ENCODE data around the gene CSRNP2.
"Not testable (repeated sequence)": the region's sequence is repeated elsewhere in the genome, so short reads cannot be mapped to it uniquely, and the experiment has no call there.

The CSRNP2 gene

GRCh38 chr12:51025836-51026638, 57.4 kb downstream of the CSRNP2 start, which contains the start of gene SLC11A2:
SLC11A2 (minus strand) TSS chr12:51026384; CDS start chr12:51010728, 15,656 bp downstream.
- peak; percentile 74 for DNase-seq

DNA sequence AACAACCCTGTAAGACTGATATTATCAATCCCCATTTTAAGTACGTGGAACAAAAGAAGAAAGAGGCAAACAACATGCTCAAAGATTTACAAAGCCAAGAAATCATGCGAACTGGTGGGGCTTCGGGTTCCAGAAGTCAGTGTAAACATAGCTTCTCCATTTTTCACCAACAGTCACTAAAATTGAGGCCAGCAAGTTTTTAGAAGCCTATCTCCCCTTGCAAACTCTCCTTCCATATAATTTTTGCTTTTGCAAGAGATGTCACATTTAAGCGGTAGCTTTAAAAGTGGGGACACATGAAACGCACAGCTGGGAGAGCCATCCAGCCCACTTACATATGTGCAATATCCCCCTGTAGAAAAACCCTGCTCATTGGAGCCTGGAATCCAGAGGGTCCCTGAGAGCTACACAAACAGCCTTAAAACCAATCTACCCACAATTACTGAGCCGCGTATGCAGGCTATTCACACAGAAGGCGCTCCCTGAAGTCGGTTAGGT, 58.0 kb downstream of the CSRNP2 start:
- DNase-seq: no peak

DNA sequence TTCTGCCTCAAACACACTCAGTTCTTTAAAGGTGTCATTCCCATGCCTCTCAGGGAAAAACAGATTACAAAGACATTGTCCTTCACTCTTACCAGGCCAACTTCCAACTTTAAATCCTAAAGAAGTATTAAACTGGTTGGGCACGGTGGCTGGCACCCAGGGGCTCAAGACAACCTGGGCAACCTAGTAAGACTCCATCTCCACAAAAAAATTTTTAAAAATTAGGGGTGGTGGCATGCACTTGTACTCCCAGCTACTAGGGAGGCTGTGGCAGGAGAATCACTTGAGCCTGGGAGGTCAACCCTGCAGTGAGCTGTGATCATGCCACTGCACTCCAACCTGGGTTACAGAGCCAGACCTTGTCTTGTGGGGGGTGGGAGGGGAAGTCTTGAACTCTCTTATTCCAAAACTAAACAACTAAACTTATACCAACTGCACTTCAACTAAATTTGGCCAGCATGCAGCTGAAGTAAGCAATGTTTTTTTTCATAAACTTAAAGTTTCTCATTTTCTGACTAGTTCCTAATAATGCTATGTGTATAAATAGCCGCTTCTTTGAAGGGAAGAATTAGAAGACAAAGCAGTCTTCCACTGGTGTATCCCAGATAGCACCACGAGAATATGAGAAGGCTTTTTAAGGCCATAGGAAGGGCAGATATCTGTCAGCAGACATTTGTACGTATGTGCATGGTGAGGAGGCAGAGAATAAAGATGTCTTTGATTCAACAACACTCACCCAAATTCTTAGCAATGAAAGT, 59.6 kb downstream of the CSRNP2 start:
- no peak for DNase-seq

DNA sequence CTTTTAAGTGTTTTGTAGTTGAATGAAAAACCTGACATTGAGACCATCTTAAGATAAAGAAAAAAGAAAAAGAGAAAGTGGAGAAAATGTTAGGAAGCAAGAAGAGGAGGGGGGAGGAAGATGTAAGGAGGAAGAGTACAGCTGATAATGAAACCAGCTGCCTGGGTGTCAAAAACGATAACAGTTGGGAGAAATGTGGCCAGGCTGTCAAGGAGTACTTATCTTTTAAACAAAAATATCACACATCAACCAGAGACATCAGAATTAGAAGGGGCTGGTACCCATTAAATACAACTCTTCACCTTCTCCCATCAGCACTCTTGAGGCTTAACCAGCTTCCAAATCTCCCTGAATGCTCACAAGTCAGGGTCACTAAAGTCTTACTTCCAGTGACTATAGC, 61.7 kb downstream of the CSRNP2 start:
- DNase-seq: no peak

- DNase-seq: no peak
These were observed 62.8 kb downstream of the CSRNP2 start for GRCh38 chr12:51020448-51021182.

DNA sequence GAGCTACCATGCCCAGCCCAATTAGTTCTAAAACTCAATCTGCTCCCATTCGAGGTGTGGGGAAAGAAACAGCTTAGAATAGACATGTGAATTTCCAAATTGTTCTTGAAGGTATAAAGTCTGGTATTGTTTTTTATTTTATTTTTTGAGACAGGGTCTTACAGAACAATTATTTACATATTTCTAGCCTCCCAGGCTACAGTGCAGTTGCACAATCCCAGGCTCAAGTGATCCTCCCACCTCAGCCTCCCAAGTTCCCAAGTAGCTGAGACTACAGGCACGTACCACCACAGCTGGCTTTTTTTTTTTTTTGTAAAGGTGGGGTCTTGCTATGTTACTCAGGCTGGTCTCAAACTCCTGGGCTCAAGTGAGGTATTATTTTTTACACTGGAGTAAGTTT, 63.5 kb downstream of the CSRNP2 start:
- DNase-seq: no peak

GRCh38 chr12:51018956-51019355, 64.4 kb downstream of the CSRNP2 start:
- DNase-seq: no peak

DNA sequence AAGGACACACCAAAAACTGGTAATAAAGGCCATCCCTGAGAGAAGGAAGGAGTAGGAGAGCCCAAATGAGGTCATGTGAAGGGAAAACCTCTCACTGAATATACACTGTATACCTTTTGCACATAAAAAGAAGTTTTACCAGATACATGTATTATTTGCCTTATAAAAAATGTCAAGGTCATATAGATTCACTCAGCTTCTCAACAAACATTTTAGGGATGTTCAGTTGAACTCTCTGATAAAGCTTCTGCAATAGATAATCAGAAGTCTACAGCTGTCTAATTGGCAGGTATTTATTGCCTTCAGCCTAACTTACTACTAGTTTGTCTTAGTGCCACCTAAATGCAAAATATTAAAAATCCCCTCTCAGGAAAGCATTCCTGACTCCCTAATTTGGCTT, 65.9 kb downstream of the CSRNP2 start:
- DNase-seq: no peak

DNA sequence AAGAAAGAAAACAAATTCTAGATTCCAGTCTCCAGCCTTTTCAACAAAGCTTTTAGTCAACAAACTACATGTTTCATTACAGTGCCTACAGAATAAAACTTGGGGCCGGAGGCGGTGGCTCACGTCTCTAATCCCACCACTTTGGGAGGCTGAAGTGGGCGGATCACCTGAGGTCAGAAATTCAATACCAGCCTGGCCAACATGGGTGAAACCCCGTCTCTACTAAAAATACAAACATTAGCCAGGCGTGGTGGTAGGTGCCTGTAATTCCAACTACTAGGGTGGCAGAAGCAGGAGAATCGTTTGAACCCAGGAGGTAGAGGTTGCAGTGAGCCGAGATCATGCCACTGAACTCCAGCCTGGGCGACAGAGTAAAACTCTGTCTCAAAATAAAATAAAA, 68.9 kb downstream of the CSRNP2 start:
- not testable (repeated sequence) for DNase-seq

DNA sequence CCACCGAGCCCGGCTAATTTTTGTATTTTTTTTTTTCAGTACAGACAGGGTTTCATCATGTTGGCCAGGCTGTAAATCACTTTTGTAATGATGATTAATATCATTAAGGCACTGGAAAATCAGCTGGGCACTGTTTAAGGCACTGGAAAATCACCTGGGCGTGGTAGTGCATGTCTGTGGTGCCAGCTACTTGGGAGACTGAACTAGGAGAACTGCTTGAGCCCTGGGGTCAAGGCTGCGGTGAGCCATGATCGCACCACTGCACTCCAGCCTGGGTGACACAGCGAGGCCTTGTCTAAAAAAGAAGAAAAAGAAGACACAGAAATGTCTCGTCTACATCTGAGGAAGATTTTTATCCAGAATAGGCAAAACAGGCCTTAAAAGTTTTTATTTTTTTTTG, 70.0 kb downstream of the CSRNP2 start:
- DNase-seq: no peak

- DNase-seq: no peak
These were observed 70.7 kb downstream of the CSRNP2 start for GRCh38 chr12:51012570-51013236.

- no peak for DNase-seq
These were observed 71.4 kb downstream of the CSRNP2 start for GRCh38 chr12:51011955-51012354.

All from NCI-H2227 treated with DMSO at 0.1 percent for 48 hours (cell line).